Cardiac muscle cell (in vitro differentiated cells and primary cell): ENCODE measurements around the gene DPAGT1. TPM values are rescaled to one million over a fixed set of nuclear protein-coding genes. Genes with fewer than 3 reads are reported as not detected.

ENCODE experiments used
- DNase-seq, 2 donors: peaks; one replicate each; pipeline versions ENCODE4 v3.0.0 to v3.0.0-alpha.2; 2010 to 2017; ENCODE audit warnings: low read depth in 1 of 2, low spot score in 1 of 2
- H3K27ac ChIP-seq: fragments of 200-600 bp; sonication (generic); 2 replicates; pipeline ENCODE4 v1.5.1; 2016
- H3K27me3 ChIP-seq: fragments of 200-600 bp; sonication (generic); 2 replicates; pipeline ENCODE4 v1.6.0; 2016; ENCODE audit warnings: control low read depth
- H3K36me3 ChIP-seq: fragments of 200-600 bp; sonication (generic); 2 replicates; pipeline ENCODE4 v1.5.1; 2016; ENCODE audit warnings: control low read depth
- H3K4me1 ChIP-seq: fragments of 200-600 bp; sonication (generic); 2 replicates; pipeline ENCODE4 v1.8.1; 2017; ENCODE audit warnings: low read depth, mild to moderate bottlenecking, mixed run types
- H3K4me3 ChIP-seq: fragments of 200-600 bp; sonication (generic); 2 replicates; pipeline ENCODE4 v1.5.1; 2016; ENCODE audit warnings: mild to moderate bottlenecking
- H3K9me3 ChIP-seq: fragments of 200-600 bp; sonication (generic); 2 replicates; pipeline ENCODE4 v1.5.1; 2017; ENCODE audit warnings: low read depth, mild to moderate bottlenecking, control low read depth
- polyA plus RNA-seq: library from polyadenylated mRNA; unstranded; fragments of >200 nt; fragmentation: Nextera tagmentation; extraction: Ambion mirVana; gene quantifications from 2 replicates; pipeline ENCODE4 v1.2.1, GENCODE V29; 2016
- total RNA-seq: library from RNA; depleted of rRNA; stranded (reverse); fragments of >200 nt; gene quantifications from 2 replicates; pipeline ENCODE4 v1.2.3, GENCODE V29; 2016
- TF ChIP-seq, protein P1 (sequence below): IDR thresholded peaks from 2 replicates; pipeline ENCODE4 v1.5.1; 2012; ENCODE audit warnings: low read depth, mild to moderate bottlenecking, low read length

Gene DPAGT1
- total and polyA plus RNA-seq, 2 experiments from 2014 or later: 36.0 to 57.9 TPM

DNA sequence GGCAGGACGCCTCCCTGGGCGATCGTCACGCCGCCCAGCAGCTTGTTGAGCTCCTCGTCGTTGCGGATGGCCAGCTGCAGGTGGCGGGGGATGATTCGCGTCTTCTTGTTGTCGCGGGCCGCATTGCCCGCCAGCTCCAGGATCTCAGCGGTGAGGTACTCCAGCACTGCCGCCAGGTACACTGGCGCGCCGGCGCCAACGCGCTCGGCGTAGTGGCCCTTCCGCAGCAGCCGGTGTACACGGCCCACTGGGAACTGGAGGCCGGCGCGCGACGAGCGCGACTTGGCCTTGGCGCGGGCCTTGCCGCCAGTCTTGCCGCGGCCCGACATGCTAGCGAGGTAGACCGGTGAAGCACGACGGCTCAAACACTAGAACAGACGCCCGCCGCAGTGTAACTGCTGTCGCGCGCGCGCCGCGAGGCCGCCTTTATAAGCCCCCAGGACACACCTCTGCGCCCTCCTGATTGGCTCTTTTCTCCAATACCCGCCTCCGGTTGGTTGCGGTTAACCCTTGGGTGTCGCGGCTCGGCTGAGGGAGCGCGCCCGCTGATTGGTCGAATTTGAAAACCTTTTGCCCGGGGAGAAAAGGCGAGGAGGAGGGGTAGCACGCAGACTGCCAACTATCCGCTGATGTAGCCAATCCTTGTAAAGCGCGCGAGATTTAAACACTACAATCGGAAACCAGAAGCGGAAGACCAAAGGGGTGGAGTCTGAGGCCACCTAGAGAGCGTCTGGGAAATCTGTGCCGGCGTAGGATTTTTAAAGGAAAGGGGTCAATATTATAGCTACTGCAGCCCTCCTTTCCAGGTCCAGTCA, 6.4 kb downstream of the DPAGT1 start:
- no peaks in the 10 kb centered on the region for H3K9me3 ChIP-seq
- H3K27me3 ChIP-seq: no peaks in the 10 kb centered on the region
- peak; percentile 99 to 100 for DNase-seq
- peaks cover 12% of the 10 kb centered on the region for H3K4me1 ChIP-seq
- H3K27ac ChIP-seq: peak overlapping the region; percentile 93
- TF ChIP-seq, protein P1, sequence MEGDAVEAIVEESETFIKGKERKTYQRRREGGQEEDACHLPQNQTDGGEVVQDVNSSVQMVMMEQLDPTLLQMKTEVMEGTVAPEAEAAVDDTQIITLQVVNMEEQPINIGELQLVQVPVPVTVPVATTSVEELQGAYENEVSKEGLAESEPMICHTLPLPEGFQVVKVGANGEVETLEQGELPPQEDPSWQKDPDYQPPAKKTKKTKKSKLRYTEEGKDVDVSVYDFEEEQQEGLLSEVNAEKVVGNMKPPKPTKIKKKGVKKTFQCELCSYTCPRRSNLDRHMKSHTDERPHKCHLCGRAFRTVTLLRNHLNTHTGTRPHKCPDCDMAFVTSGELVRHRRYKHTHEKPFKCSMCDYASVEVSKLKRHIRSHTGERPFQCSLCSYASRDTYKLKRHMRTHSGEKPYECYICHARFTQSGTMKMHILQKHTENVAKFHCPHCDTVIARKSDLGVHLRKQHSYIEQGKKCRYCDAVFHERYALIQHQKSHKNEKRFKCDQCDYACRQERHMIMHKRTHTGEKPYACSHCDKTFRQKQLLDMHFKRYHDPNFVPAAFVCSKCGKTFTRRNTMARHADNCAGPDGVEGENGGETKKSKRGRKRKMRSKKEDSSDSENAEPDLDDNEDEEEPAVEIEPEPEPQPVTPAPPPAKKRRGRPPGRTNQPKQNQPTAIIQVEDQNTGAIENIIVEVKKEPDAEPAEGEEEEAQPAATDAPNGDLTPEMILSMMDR: no peak
- H3K4me3 ChIP-seq: peak overlapping the region; percentile 74
- H3K36me3 ChIP-seq: peaks cover 32% of the 10 kb centered on the region

DNA sequence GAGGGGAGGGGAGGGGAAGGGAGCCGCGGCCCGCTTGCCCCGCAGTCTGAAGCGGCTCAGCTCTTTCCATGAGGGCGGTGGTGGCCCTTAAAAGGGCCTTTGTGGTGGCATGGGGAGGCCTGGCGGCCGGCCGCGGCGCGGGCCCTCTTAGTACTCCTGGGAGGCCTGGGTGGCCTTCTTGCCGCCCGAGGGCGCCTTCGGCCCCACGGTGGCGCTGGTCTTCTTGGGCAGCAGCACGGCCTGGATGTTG, 6.9 kb downstream of the DPAGT1 start:
- Histone ChIP-seq H3K4me3 (peak overlapping the region; percentile 74), H3K27ac (peak overlapping the region; percentile 93), H3K27me3 (no peaks in the 10 kb centered on the region), H3K9me3 (no peaks in the 10 kb centered on the region), H3K4me1 (peaks cover 10% of the 10 kb centered on the region), H3K36me3 (peaks cover 32% of the 10 kb centered on the region)
- TF ChIP-seq, protein P1: peak; percentile 78
- peak; percentile 86 to 87 for DNase-seq

DNA sequence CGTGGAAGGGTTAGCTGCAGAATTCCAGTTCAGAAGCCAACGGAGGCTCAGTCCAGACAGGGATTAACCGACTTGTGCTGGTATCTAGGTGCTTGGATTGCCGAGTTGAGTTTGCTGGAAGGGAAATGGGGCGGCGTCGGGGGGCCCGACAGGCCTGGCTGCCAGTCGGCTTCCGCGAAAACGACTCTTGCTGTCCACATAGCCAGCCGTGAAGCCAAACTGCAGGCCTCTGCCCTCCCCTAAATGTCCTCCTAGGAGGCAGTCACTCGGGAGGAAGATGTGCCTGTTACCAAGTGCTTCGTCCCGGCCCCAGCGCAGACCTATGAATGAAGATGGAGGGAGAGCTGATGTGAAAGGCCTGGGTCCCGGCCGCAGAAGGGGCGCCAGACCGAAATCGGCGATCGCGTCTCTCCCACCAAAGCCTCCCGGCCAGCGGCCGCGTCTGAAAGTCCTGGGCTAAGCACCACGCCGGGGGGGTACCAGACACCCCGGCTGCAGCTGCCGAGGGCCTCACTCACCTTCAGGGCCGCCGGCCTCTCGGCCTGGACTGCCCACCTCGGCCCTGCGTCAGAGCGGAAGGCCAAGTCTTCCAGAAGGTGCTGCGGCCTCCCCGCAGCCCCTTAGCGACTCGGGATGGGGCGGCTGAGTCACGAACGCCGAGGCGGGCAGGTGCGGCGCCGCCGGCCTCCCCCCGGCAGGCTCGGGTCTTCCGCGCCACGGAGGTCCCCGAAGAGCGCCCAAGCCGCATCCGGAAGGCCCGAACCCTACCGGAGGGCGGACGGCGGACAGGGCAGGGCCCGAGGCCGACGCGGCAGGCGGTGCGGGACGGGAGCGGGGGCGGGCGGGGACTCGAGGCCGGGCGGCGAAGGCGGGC, 7.5 kb downstream of the DPAGT1 start:
- Histone ChIP-seq H3K9me3 (no peaks in the 10 kb centered on the region), H3K27ac (peak overlapping the region; percentile 93), H3K4me1 (peaks cover 10% of the 10 kb centered on the region), H3K36me3 (peaks cover 33% of the 10 kb centered on the region), H3K4me3 (peak overlapping the region; percentile 74), H3K27me3 (no peaks in the 10 kb centered on the region)
- DNase-seq: peak; percentile 45 to 49
- TF ChIP-seq, protein P1: no peak

DNA sequence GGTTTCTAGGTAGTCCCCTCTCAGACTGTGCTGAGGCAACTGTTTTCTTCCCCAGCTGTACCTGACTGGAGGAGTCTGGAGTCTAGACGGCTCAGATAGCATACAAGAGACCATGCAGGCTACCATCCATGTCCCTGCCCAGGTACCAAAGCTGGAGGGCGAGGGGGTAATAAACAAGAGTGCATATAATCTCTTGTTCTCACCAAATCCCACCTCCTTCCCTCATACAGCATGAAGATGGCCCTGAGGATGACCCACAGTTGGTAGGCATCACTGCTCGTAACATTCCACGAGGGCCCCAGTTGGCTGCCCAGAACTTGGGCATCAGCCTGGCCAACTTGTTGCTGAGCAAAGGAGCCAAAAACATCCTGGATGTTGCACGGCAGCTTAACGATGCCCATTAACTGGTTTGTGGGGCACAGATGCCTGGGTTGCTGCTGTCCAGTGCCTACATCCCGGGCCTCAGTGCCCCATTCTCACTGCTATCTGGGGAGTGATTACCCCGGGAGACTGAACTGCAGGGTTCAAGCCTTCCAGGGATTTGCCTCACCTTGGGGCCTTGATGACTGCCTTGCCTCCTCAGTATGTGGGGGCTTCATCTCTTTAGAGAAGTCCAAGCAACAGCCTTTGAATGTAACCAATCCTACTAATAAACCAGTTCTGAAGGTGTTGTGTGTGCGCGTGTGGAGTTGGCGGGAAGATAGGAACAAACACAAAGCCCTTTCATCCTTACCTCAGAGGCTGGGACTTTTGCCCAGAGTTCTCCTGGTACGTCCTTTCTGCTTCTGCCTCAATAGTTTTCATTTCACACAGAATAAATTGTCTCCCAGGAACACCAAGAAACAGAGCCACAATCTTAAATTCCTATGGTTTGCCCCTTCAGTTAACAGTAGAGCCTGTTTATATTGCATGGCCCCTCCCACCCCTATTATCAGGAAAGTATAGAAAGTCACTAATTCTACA, 8.5 kb downstream of the DPAGT1 start:
- Histone ChIP-seq H3K36me3 (peaks cover 30% of the 10 kb centered on the region), H3K9me3 (no peaks in the 10 kb centered on the region), H3K27me3 (no peaks in the 10 kb centered on the region), H3K4me1 (peaks cover 10% of the 10 kb centered on the region), H3K4me3 (peak overlapping the region; percentile 74), H3K27ac (peak overlapping the region; percentile 93)
- peak in 1 of 2 donors; percentile 34 for DNase-seq
- TF ChIP-seq, protein P1: no peak
